H1 (cell line): ENCODE data around the gene C2CD5. TPM values are rescaled to one million over a fixed set of nuclear protein-coding genes. Genes with fewer than 3 reads are reported as not detected.

ENCODE experiments used
- ATF2 ChIP-seq: IDR thresholded peaks from 2 replicates; pipeline ENCODE4 v1.6.1; 2012; ENCODE audit warnings: low read length, inconsistent platforms
- CHD7 ChIP-seq: fragments of 300-600 bp; sonication (generic); IDR thresholded peaks from 2 replicates; pipeline ENCODE4 v1.7.1; 2012; ENCODE audit warnings: low read length, moderate library complexity, mild to moderate bottlenecking, inconsistent platforms; ENCODE audit not compliant: insufficient replicate concordance
- POLR2A ChIP-seq, 2 experiments: IDR thresholded peaks; 1 replicate in 1 of 2; 2 replicates in 1 of 2; pipeline ENCODE4 v1.6.1; 2011; ENCODE audit warnings: low read depth in 2 of 2, low read length in 2 of 2, mild to moderate bottlenecking in 2 of 2; ENCODE audit errors: control extremely low read depth in 1 of 2
- POU5F1 ChIP-seq: IDR thresholded peaks from 2 replicates; pipeline ENCODE4 v1.6.1; 2011; ENCODE audit warnings: low read depth, mild to moderate bottlenecking, low read length, moderate library complexity
- RBBP5 ChIP-seq: IDR thresholded peaks from 2 replicates; pipeline ENCODE4 v1.7.1; 2012; ENCODE audit warnings: low read depth, mild to moderate bottlenecking, inconsistent platforms, low read length, moderate library complexity, borderline replicate concordance
- RFX5 ChIP-seq: IDR thresholded peaks from 2 replicates; pipeline ENCODE4 v1.6.1; 2011; ENCODE audit warnings: low read depth, low read length, improper control_type of control experiment, borderline replicate concordance
- SIRT6 ChIP-seq: IDR thresholded peaks from one replicate; pipeline ENCODE4 v1.7.1; 2012; ENCODE audit warnings: low read length, inconsistent platforms
- SIX5 ChIP-seq: IDR thresholded peaks from 2 replicates; pipeline ENCODE4 v1.6.1; 2011; ENCODE audit warnings: mild to moderate bottlenecking, low read depth, low read length
- TAF1 ChIP-seq: IDR thresholded peaks from 2 replicates; pipeline ENCODE4 v1.6.1; 2011; ENCODE audit warnings: mild to moderate bottlenecking, low read depth, low read length
- USF2 ChIP-seq: IDR thresholded peaks from 2 replicates; pipeline ENCODE4 v1.6.1; 2011; ENCODE audit warnings: low read length, improper control_type of control experiment
- polyA plus RNA-seq, 7 experiments: library from polyadenylated mRNA; depleted of rRNA in 3 of 7; stranded (reverse) in 5 of 7; unstranded in 2 of 7; fragments of >200 nt in 5 of 7; fragments of 200-250 nt in 2 of 7; gene quantifications; 1 replicate in 5 of 7; 2 replicates in 1 of 7; 4 replicates in 1 of 7; pipeline versions ENCODE4 v1.2.1 to v1.2.3, GENCODE V29; 2011 to 2013; ENCODE audit warnings: missing spikeins in 2 of 7, mixed read lengths in 2 of 7
- total RNA-seq: library from RNA; stranded (reverse); fragmentation: NEBNext Ultra II Directional; extraction: Animal tissue kit (Norgen Biotek cat#: 25700); gene quantifications from 2 replicates; pipeline ENCODE4 v1.2.1, GENCODE V29; 2021

The C2CD5 gene
- total and polyA plus RNA-seq, 2 of the 8 experiments (the other 6 are each of a cell fraction or from before 2014, with no cell fraction given): 21.9 to 45.9 TPM

GRCh38 chr12:22407397-22407796, 136.9 kb downstream of the C2CD5 start (continued):
- no peak for TF ChIP-seq CHD7
- TF ChIP-seq ATF2: no peak
- no peak for TF ChIP-seq POLR2A (IDR thresholded peaks at IDR 0.05; ENCODE audit: control extremely low read depth in 1 of 2, low read depth in 2 of 2, low read length in 2 of 2)
- no peak for TF ChIP-seq RBBP5
- TF ChIP-seq SIX5: no peak
- no peak for TF ChIP-seq USF2
- no peak for TF ChIP-seq RFX5
- TF ChIP-seq SIRT6: no peak
- no peak for TF ChIP-seq POU5F1
- TF ChIP-seq TAF1: no peak
